Endothelial cell of umbilical vein (primary cell): ENCODE results near the gene APEH. TPM values are rescaled to one million over a fixed set of nuclear protein-coding genes. Genes with fewer than 3 reads are reported as not detected.

ENCODE experiments used
- BruUV-seq: library from RNA; stranded (reverse); fragments of 400-500 nt; replicated peaks from 2 replicates; lab custom pipeline; 2021; lab: Mats Ljungman, UMichigan
- CTCF ChIA-PET: fragments of 300-600, 350-600 bp; sonication (Branson Sonifier 250); formaldehyde crosslinking; loops from one replicate; lab custom pipeline; 2021; ENCODE audit warnings: antibody characterized with exemption, inconsistent platforms; lab: Charles Lee
- POLR2A ChIA-PET: fragments of 300-600, 350-600 bp; sonication (Branson Sonifier 250); formaldehyde crosslinking; loops from one replicate; lab custom pipeline; 2021; ENCODE audit warnings: antibody characterized with exemption, inconsistent platforms; lab: Charles Lee
- DNase-seq: peaks from one replicate; pipeline ENCODE4 v3.0.0-alpha.2; 2011; ENCODE audit warnings: low read depth, low spot score
- FAIRE-seq: peaks from 2 replicates; lab custom pipeline; 2011; peaks lifted over from hg19 to GRCh38; lab: Jason Lieb, UNC
- H2AFZ ChIP-seq: 2 replicates; pipeline ENCODE4 v1.6.0; 2012; ENCODE audit warnings: low read depth, low read length, control low read depth, inconsistent platforms
- H3K27ac ChIP-seq: 2 replicates; pipeline ENCODE4 v1.5.1; 2011; ENCODE audit warnings: low read depth, mild to moderate bottlenecking, control low read depth, low read length, moderate library complexity; ENCODE audit not compliant: insufficient read depth
- H3K27me3 ChIP-seq, 2 experiments: 2 replicates each; pipeline versions ENCODE4 v1.6.0 to v1.6.1; 2011; ENCODE audit warnings: low read length in 2 of 2, mixed read lengths in 1 of 2; ENCODE audit not compliant: control insufficient read depth in 2 of 2, insufficient read depth in 2 of 2
- H3K36me3 ChIP-seq, 2 experiments: 2 replicates in 1 of 2; 3 replicates in 1 of 2; pipeline ENCODE4 v1.5.1; 2011; ENCODE audit warnings: low read length in 2 of 2, mild to moderate bottlenecking in 1 of 2, moderate library complexity in 1 of 2; ENCODE audit not compliant: control insufficient read depth in 2 of 2, insufficient read depth in 2 of 2; ENCODE audit errors: extremely low read depth in 1 of 2
- H3K4me1 ChIP-seq: 3 replicates; pipeline ENCODE4 v1.5.1; 2011; ENCODE audit warnings: mild to moderate bottlenecking, low read length; ENCODE audit not compliant: control insufficient read depth, insufficient read depth; ENCODE audit errors: extremely low read depth
- H3K4me2 ChIP-seq: 2 replicates; pipeline ENCODE4 v1.6.1; 2011; ENCODE audit warnings: low read length, control low read depth, mixed read lengths; ENCODE audit not compliant: insufficient read depth
- H3K4me3 ChIP-seq, 3 experiments: fragments of 200-600 bp in 1 of 3; sonication (generic), shearing (Covaris generic) in 1 of 3; replicated peaks in 1 of 3; 2 replicates each; pipeline ENCODE4 v1.5.1; 2011 to 2016; ENCODE audit warnings: control low read depth in 3 of 3, low read length in 3 of 3, mild to moderate bottlenecking in 2 of 3, inconsistent platforms in 1 of 3, low read depth in 1 of 3, moderate library complexity in 1 of 3; ENCODE audit not compliant: insufficient read depth in 1 of 3
- H3K79me2 ChIP-seq: 2 replicates; pipeline ENCODE4 v1.6.0; 2012; ENCODE audit warnings: low read length, inconsistent platforms; ENCODE audit not compliant: control insufficient read depth, insufficient read depth
- H3K9ac ChIP-seq: replicated peaks from 2 replicates; pipeline ENCODE3; 2011; ENCODE audit warnings: low read length, control low read depth; ENCODE audit not compliant: insufficient read depth; ENCODE audit errors: extremely low read depth
- H3K9me1 ChIP-seq: replicated peaks from 3 replicates; pipeline ENCODE4 v1.6.0; 2011; ENCODE audit warnings: mild to moderate bottlenecking, low read length; ENCODE audit not compliant: control insufficient read depth, insufficient read depth; ENCODE audit errors: extremely low read depth
- H3K9me3 ChIP-seq: replicated peaks from 2 replicates; pipeline ENCODE4 v1.5.1; 2012; ENCODE audit warnings: low read length, inconsistent platforms; ENCODE audit not compliant: control insufficient read depth, insufficient read depth
- H4K20me1 ChIP-seq: replicated peaks from 2 replicates; pipeline ENCODE3; 2011; ENCODE audit warnings: mild to moderate bottlenecking, low read length; ENCODE audit not compliant: control insufficient read depth, insufficient read depth; ENCODE audit errors: extremely low read depth
- EZH2 ChIP-seq: IDR thresholded peaks from 2 replicates; pipeline ENCODE4 v1.6.1; 2012; ENCODE audit warnings: borderline replicate concordance, low read depth, mild to moderate bottlenecking, moderate library complexity, low read length, inconsistent platforms; ENCODE audit not compliant: severe bottlenecking
- FOS ChIP-seq: IDR thresholded peaks from 2 replicates; pipeline ENCODE4 v1.6.1; 2011; ENCODE audit warnings: mild to moderate bottlenecking, low read length, moderate library complexity, borderline replicate concordance; ENCODE audit not compliant: insufficient read depth
- GATA2 ChIP-seq: IDR thresholded peaks from 2 replicates; pipeline ENCODE4 v1.7.0; 2011; ENCODE audit warnings: low read depth, mild to moderate bottlenecking, moderate library complexity, mixed read lengths, low read length; ENCODE audit not compliant: insufficient read length, insufficient read depth
- JUN ChIP-seq: IDR thresholded peaks from 2 replicates; pipeline ENCODE4 v1.6.1; 2011; ENCODE audit warnings: borderline replicate concordance, low read depth; ENCODE audit not compliant: insufficient read length, insufficient read depth
- MYC ChIP-seq: IDR thresholded peaks from one replicate; pipeline ENCODE4 v1.6.1; 2011; ENCODE audit warnings: mild to moderate bottlenecking, low read depth, low read length
- POLR2A ChIP-seq: IDR thresholded peaks from 2 replicates; pipeline ENCODE4 v1.6.1; 2012; ENCODE audit warnings: low read depth, mild to moderate bottlenecking, control low read depth, low read length
- POLR2AphosphoS5 ChIP-seq: IDR thresholded peaks from 2 replicates; pipeline ENCODE4 v1.6.1; 2012; ENCODE audit warnings: low read depth, mild to moderate bottlenecking, control low read depth, low read length, moderate library complexity; ENCODE audit not compliant: insufficient read depth
- dilution Hi-C: fragments of 300-500 bp; cut with MboI; formaldehyde crosslinking; loops from one replicate; pipeline ENCODE4 v1.15.0; 2019; ENCODE audit warnings: low sequenced_read_pairs; ENCODE audit not compliant: extremely low pct_ligation_motif_present
- intact Hi-C: fragments of 100-400 bp; cut with micrococcal nuclease; formaldehyde crosslinking; loops from one replicate; pipeline ENCODE4 v1.10.0; 2022
- polyA plus RNA-seq, 4 experiments: library from polyadenylated mRNA; depleted of rRNA in 3 of 4; stranded (reverse) in 3 of 4; unstranded in 1 of 4; fragments of >200 nt; gene quantifications; 2 replicates each; pipeline versions ENCODE4 v1.2.1 to v1.2.3, GENCODE V29; 2011 to 2012; ENCODE audit warnings: missing spikeins in 1 of 4
- total RNA-seq: library from RNA; stranded (reverse); gene quantifications from 2 replicates; pipeline ENCODE4 v1.2.3, GENCODE V29; 2021
- TF ChIP-seq, protein P1 (sequence below), 2 donors: IDR thresholded peaks; 1 replicate in 1 of 2; 2 replicates in 1 of 2; pipeline ENCODE4 v1.5.1; 2011; ENCODE audit warnings: low read length in 2 of 2, mild to moderate bottlenecking in 2 of 2, moderate library complexity in 2 of 2, control low read depth in 1 of 2, inconsistent platforms in 1 of 2, low read depth in 1 of 2; ENCODE audit not compliant: insufficient read depth in 1 of 2; ENCODE audit errors: extremely low read depth in 1 of 2
- TF ChIP-seq, protein P2 (sequence below): IDR thresholded peaks from 2 replicates; pipeline ENCODE4 v1.6.1; 2011; ENCODE audit not compliant: insufficient read depth, insufficient read length

Gene APEH
- total and polyA plus RNA-seq, 2 donors (not counting 3 experiments of a cell fraction or from before 2014, with no cell fraction given): 68.2 to 74.3 TPM

DNA sequence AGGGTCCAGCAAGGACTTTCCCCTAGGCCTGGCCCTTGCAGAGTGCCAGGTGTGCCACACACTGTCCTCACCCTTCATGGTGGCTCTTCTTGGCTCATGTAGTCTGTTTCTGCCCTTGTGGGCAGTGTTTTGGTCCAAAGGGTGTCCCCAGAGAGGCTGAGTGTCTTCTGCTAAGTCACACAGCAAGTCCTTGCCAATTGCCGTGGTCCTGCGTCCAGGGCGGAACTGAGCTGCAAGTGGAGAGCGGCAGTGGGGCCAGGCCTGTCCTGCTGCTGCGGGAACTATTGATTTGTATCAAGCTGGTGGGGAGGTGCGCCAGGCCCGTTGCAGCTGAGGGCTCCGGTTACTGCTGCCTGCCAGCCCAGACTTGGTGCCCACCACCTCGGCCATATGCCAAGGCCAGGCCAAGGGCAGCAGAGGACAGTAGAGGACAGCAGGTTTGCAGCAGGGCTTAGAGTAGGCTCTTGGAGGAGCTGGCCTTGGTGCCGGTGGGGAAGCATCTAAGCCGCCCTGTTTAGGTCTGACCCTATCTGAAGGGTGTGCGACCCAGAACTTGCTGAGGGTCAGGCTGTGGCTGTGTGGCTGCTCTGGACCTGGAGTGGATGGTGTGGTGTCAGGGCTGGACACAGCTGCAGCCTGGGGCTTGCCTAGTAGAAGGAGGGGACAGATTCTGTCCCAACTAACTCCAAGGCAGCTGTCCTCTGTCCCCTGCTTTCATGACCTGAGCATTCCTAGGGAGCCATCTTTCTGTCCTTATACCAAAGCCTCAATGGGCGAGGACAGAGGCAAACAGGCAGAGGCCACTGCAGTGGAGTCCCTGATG lies 40.8 kb downstream of the APEH start:
- BruUV-seq: no TSS peak
- DNase-seq: no peak
- no peaks in the 10 kb centered on the region for H3K9me1 ChIP-seq
- POLR2A ChIA-PET: no interaction called here
- no peaks in the 10 kb centered on the region for H4K20me1 ChIP-seq
- dilution Hi-C loops (no loop called here), intact Hi-C loops (no loop called here)
- peaks cover 7% of the 10 kb centered on the region for H3K4me1 ChIP-seq
- no peaks in the 10 kb centered on the region for H3K9me3 ChIP-seq
- H3K4me2 ChIP-seq: no peak overlapping the region
- no peaks in the 10 kb centered on the region for H3K79me2 ChIP-seq
- no peak overlapping the region for H2AFZ ChIP-seq
- no peak overlapping the region for H3K27ac ChIP-seq
- H3K4me3 ChIP-seq: no peak overlapping the region
- peaks cover 0 to 3% of the 10 kb centered on the region in 2 experiments for H3K36me3 ChIP-seq
- CTCF ChIA-PET: interaction anchor here (1.6 to 2.3 kb wide), 2 partner anchors 12 to 175 kb away, joined by 4 to 7 read pairs; no protein-coding TSS in a partner anchor
- no peak for FAIRE-seq
- TF ChIP-seq, protein P1, sequence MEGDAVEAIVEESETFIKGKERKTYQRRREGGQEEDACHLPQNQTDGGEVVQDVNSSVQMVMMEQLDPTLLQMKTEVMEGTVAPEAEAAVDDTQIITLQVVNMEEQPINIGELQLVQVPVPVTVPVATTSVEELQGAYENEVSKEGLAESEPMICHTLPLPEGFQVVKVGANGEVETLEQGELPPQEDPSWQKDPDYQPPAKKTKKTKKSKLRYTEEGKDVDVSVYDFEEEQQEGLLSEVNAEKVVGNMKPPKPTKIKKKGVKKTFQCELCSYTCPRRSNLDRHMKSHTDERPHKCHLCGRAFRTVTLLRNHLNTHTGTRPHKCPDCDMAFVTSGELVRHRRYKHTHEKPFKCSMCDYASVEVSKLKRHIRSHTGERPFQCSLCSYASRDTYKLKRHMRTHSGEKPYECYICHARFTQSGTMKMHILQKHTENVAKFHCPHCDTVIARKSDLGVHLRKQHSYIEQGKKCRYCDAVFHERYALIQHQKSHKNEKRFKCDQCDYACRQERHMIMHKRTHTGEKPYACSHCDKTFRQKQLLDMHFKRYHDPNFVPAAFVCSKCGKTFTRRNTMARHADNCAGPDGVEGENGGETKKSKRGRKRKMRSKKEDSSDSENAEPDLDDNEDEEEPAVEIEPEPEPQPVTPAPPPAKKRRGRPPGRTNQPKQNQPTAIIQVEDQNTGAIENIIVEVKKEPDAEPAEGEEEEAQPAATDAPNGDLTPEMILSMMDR (IDR thresholded peaks at IDR 0.05; ENCODE audit: extremely low read depth in 1 of 2, insufficient read depth in 1 of 2, low read depth in 1 of 2, low read length in 2 of 2): no peak
- TF ChIP-seq MYC: no peak
- TF ChIP-seq GATA2: no peak
- no peak for TF ChIP-seq POLR2AphosphoS5
- TF ChIP-seq EZH2: no peak
- no peak for TF ChIP-seq POLR2A
- no peak for TF ChIP-seq FOS
- no peak for TF ChIP-seq JUN
- TF ChIP-seq, protein P2, sequence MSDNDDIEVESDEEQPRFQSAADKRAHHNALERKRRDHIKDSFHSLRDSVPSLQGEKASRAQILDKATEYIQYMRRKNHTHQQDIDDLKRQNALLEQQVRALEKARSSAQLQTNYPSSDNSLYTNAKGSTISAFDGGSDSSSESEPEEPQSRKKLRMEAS: no peak
- H3K27me3 ChIP-seq: no peaks in the 10 kb centered on the region
- no peak overlapping the region for H3K9ac ChIP-seq
